Ishikawa (cell line): ENCODE measurements around the gene OR6C68.

Source experiments
- CREB1 ChIP-seq: IDR thresholded peaks from 2 replicates; pipeline ENCODE4 v1.6.1; 2012; ENCODE audit warnings: low read depth
- EGR1 ChIP-seq: IDR thresholded peaks from 2 replicates; pipeline ENCODE4 v1.6.1; 2012
- EP300 ChIP-seq: IDR thresholded peaks from 2 replicates; pipeline ENCODE4 v1.6.1; 2012; ENCODE audit warnings: borderline replicate concordance
- FOXM1 ChIP-seq: IDR thresholded peaks from 2 replicates; pipeline ENCODE4 v1.6.1; 2012; ENCODE audit warnings: low read depth, borderline replicate concordance
- MAX ChIP-seq: IDR thresholded peaks from 2 replicates; pipeline ENCODE4 v1.6.1; 2012
- NFIC ChIP-seq: IDR thresholded peaks from 2 replicates; pipeline ENCODE4 v1.6.1; 2012
- RAD21 ChIP-seq: IDR thresholded peaks from 2 replicates; pipeline ENCODE4 v1.6.1; 2012; ENCODE audit warnings: low read depth
- REST ChIP-seq: IDR thresholded peaks from 2 replicates; pipeline ENCODE4 v1.6.1; 2012; ENCODE audit warnings: low read depth, mild to moderate bottlenecking
- TAF1 ChIP-seq: IDR thresholded peaks from 2 replicates; pipeline ENCODE4 v1.6.1; 2012; ENCODE audit warnings: low read depth, mild to moderate bottlenecking
- TCF12 ChIP-seq: IDR thresholded peaks from 2 replicates; pipeline ENCODE4 v1.6.1; 2012; ENCODE audit warnings: low read depth
- TEAD4 ChIP-seq: IDR thresholded peaks from 2 replicates; pipeline ENCODE4 v1.6.1; 2012
- USF1 ChIP-seq: IDR thresholded peaks from 2 replicates; pipeline ENCODE4 v1.6.1; 2012
- YY1 ChIP-seq: IDR thresholded peaks from 2 replicates; pipeline ENCODE4 v1.6.1; 2012; ENCODE audit warnings: low read depth
- ZBTB7A ChIP-seq: IDR thresholded peaks from 2 replicates; pipeline ENCODE4 v1.6.1; 2012; ENCODE audit warnings: low read depth

GRCh38 chr12:55501601-55502000, 9.4 kb downstream of the OR6C68 start:
- TF ChIP-seq EP300 (no peak), FOXM1 (no peak), RAD21 (no peak), TCF12 (no peak), ZBTB7A (no peak), MAX (no peak), REST (no peak), USF1 (no peak), TAF1 (no peak), TEAD4 (no peak), CREB1 (no peak), YY1 (no peak), EGR1 (no peak), NFIC (no peak)
